Gastroesophageal sphincter (tissue), 4 donors: ENCODE measurements around the gene ZNF425. TPM values are rescaled to one million over a fixed set of nuclear protein-coding genes. Genes with fewer than 3 reads are reported as not detected.

Source experiments
- ATAC-seq: fragments of 150-250 bp; one replicate; pipeline ENCODE4 v1.9.1; 2016; ENCODE audit warnings: mild to moderate bottlenecking, moderate library complexity
- H3K27ac ChIP-seq, 4 donors: fragments of 200-600 bp; sonication (generic) in 3 of 4; 1 replicate in 3 of 4; 2 replicates in 1 of 4; pipeline ENCODE4 v1.5.1; 2016 to 2019
- H3K27me3 ChIP-seq: fragments of 200-600 bp; sonication (generic); one replicate; pipeline ENCODE4 v1.5.1; 2019
- H3K36me3 ChIP-seq, 2 donors: fragments of 200-600 bp; sonication (generic); one replicate each; pipeline ENCODE4 v1.5.1; 2019; ENCODE audit warnings: control low read depth in 1 of 2
- H3K4me1 ChIP-seq, 3 donors: fragments of 200-600 bp; sonication (generic); 1 replicate in 2 of 3; 2 replicates in 1 of 3; pipeline ENCODE4 v1.5.1; 2016 to 2019; ENCODE audit warnings: control low read depth in 2 of 3
- H3K4me3 ChIP-seq, 2 donors: fragments of 200-600 bp; sonication (generic); one replicate each; pipeline ENCODE4 v1.5.1; 2019; ENCODE audit warnings: mild to moderate bottlenecking in 1 of 2, moderate library complexity in 1 of 2
- H3K9me3 ChIP-seq, 3 donors: fragments of 200-600 bp; sonication (generic); one replicate each; pipeline ENCODE4 v1.5.1; 2017 to 2019; ENCODE audit warnings: control low read depth in 2 of 3
- CTCF ChIP-seq, 4 experiments: fragments of 200-600 bp in 2 of 4; fragments of 450-650 bp in 2 of 4; sonication (generic) in 1 of 4; IDR thresholded peaks; one replicate each; pipeline ENCODE4 v1.5.1; 2017 to 2019; ENCODE audit warnings: antibody characterized with exemption in 4 of 4, mild to moderate bottlenecking in 2 of 4, moderate library complexity in 2 of 4
- EP300 ChIP-seq: sonication (generic); formaldehyde crosslinking; IDR thresholded peaks from one replicate; pipeline ENCODE4 v1.6.1; 2017; ENCODE audit warnings: antibody characterized with exemption, mild to moderate bottlenecking
- POLR2A ChIP-seq, 2 donors: fragments of 450-650 bp; IDR thresholded peaks; one replicate each; pipeline ENCODE4 v1.6.1; 2017; ENCODE audit warnings: antibody characterized with exemption in 2 of 2, mild to moderate bottlenecking in 2 of 2, moderate library complexity in 1 of 2
- POLR2AphosphoS5 ChIP-seq: sonication (generic); formaldehyde crosslinking; IDR thresholded peaks from one replicate; pipeline ENCODE4 v1.6.1; 2017; ENCODE audit warnings: antibody characterized with exemption
- WGBS, 2 donors: methylation state at CpG; one replicate each; pipeline ENCODE4 v1.1.5; 2018; ENCODE audit warnings: low coverage in 1 of 2; 5-methylcytosine and 5-hydroxymethylcytosine counted together
- total RNA-seq, 4 donors: library from RNA; depleted of rRNA; stranded (reverse); fragments of >200 nt; gene quantifications; one replicate each; pipeline ENCODE4 v1.1.0, GENCODE V29; 2016

The ZNF425 gene
- total RNA-seq = 1 to 10 TPM; 2.4 to 6.4 (median 3.2) TPM

- peaks cover 0 to 23% (median 6%) of the 10 kb centered on the region in 3 donors for H3K4me1 ChIP-seq
Observed at GRCh38 chr7:149125863-149126661, at the start of gene ZNF425. Gene ZNF425 (minus strand): TSS chr7:149126324. CDS start chr7:149126213, 111 bp downstream.

GRCh38 chr7:149175150-149175549 lies 49.0 kb upstream of the ZNF425 start:
- Histone ChIP-seq H3K9me3 (no peaks in the 10 kb centered on the region), H3K36me3 (peaks cover 0 to 84% of the 10 kb centered on the region in 2 donors), H3K4me1 (peaks cover 0 to 4% (median 0%) of the 10 kb centered on the region in 3 donors), H3K27ac (no peak overlapping the region), H3K4me3 (no peak overlapping the region), H3K27me3 (no peaks in the 10 kb centered on the region)
- no peak for TF ChIP-seq CTCF (IDR thresholded peaks at IDR 0.05)
- no peak for TF ChIP-seq POLR2AphosphoS5
- no peak for TF ChIP-seq EP300
- no peak for TF ChIP-seq POLR2A (IDR thresholded peaks at IDR 0.05)
- WGBS, 2 donors = 69% methylated on average over 2 of the region's 2 CpGs; no CpG with 5 or more reads in 1 of the 2 donors
- ATAC-seq = no peak

More at GRCh38 chr7:149125863-149126661, at the start of gene ZNF425:
- Histone ChIP-seq H3K27ac (peak within 1 kb of the TSS; percentile 91 to 99 (median 92)), H3K9me3 (peaks cover 0 to 5% (median 0%) of the 10 kb centered on the region in 3 donors), H3K36me3 (peaks cover 0 to 12% of the 10 kb centered on the region in 2 donors), H3K27me3 (no peaks in the 10 kb centered on the region), H3K4me3 (peak within 1 kb of the TSS; percentile 50 to 81)
- WGBS, 2 donors = 0% methylated on average over 6 to 7 of the region's 72 CpGs
- peak; percentile 95 for ATAC-seq
- TF ChIP-seq POLR2AphosphoS5 (peak; percentile 95), POLR2A (IDR thresholded peaks at IDR 0.05) (peak; percentile 92 to 94), CTCF (IDR thresholded peaks at IDR 0.05) (peak; percentile 89 to 96 (median 94)), EP300 (no peak)

GRCh38 chr7:149172534-149172920 lies 46.4 kb upstream of the ZNF425 start:
- H3K4me1 ChIP-seq = no peaks in the 10 kb centered on the region
- H3K9me3 ChIP-seq = no peaks in the 10 kb centered on the region
- WGBS, 2 donors = 90 to 100% methylated on average over 1 of the region's 1 CpG
- TF ChIP-seq EP300 (no peak), POLR2AphosphoS5 (no peak), POLR2A (IDR thresholded peaks at IDR 0.05) (no peak), CTCF (IDR thresholded peaks at IDR 0.05) (no peak)
- no peak for ATAC-seq
- no peak overlapping the region for H3K27ac ChIP-seq
- H3K27me3 ChIP-seq = no peaks in the 10 kb centered on the region
- peaks cover 3 to 84% of the 10 kb centered on the region in 2 donors for H3K36me3 ChIP-seq
- H3K4me3 ChIP-seq = no peak overlapping the region

GRCh38 chr7:149171892-149172533 lies 45.9 kb upstream of the ZNF425 start:
- Histone ChIP-seq H3K36me3 (peaks cover 3 to 84% of the 10 kb centered on the region in 2 donors), H3K4me1 (no peaks in the 10 kb centered on the region)

GRCh38 chr7:149166630-149167352 lies 40.7 kb upstream of the ZNF425 start:
- no peak for ATAC-seq
- Histone ChIP-seq H3K36me3 (peaks cover 3 to 100% of the 10 kb centered on the region in 2 donors), H3K27ac (no peak overlapping the region), H3K4me1 (no peaks in the 10 kb centered on the region), H3K4me3 (no peak overlapping the region), H3K9me3 (no peaks in the 10 kb centered on the region), H3K27me3 (no peaks in the 10 kb centered on the region)
- TF ChIP-seq CTCF (IDR thresholded peaks at IDR 0.05) (no peak), EP300 (no peak), POLR2A (IDR thresholded peaks at IDR 0.05) (no peak), POLR2AphosphoS5 (no peak)

More at GRCh38 chr7:149171892-149172533, 45.9 kb upstream of the ZNF425 start:
- Histone ChIP-seq H3K27ac (no peak overlapping the region), H3K9me3 (no peaks in the 10 kb centered on the region), H3K27me3 (no peaks in the 10 kb centered on the region), H3K4me3 (no peak overlapping the region)
- WGBS, 2 donors = 81 to 85% methylated on average over 6 to 9 of the region's 9 CpGs
- TF ChIP-seq POLR2A (IDR thresholded peaks at IDR 0.05) (no peak), POLR2AphosphoS5 (no peak), EP300 (no peak)
- no peak for ATAC-seq
